ENCODE measurements around the gene FAM228B. TPM values are rescaled to one million over a fixed set of nuclear protein-coding genes. Genes with fewer than 3 reads are reported as not detected.

Gene FAM228B
- total RNA-seq, 1 donor from 2014 or later = 9.7 TPM

DNA sequence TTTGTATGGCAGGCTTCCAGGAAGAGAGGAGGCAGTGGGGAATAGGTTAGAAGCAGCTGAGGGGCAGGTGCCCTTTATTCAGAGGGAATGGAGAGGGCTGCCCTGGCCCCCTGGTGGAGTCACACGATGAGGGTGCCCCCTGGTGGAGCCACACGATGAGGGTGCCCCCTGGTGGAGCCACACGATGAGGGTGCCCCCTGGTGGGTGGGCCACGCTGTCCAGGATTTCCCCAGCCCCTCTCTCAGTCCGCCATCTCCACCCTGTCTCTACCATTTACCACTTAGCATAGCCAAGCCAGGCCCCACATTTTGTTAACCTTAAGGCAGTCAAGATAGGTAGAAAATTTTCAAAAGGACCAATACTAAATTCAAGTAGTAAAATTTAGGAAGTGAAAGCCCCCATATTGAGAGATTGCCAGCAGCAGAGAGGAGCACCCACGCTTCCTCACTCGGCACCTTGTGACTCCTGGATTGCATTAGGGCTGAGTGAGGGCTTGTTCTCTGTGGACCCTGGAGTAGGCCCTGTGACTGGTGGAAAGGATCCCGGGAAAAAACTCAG is 41.2 kb downstream of the FAM228B start:
- no peak overlapping the region for H2AFZ ChIP-seq (ENCODE audit: low read depth, low read length)
- H3K79me2 ChIP-seq (ENCODE audit: insufficient read depth, low read length) = no peaks in the 10 kb centered on the region
- H3K4me2 ChIP-seq (ENCODE audit: low read length) = no peak overlapping the region
- no peaks in the 10 kb centered on the region for H3K4me1 ChIP-seq (ENCODE audit: insufficient read depth, low read length)
- DNase-seq (ENCODE audit: low read depth) (no peak), FAIRE-seq (no peak)
- no peaks in the 10 kb centered on the region for H3K36me3 ChIP-seq (ENCODE audit: insufficient read depth, low read length)
- H3K9ac ChIP-seq (ENCODE audit: low read length) = no peak overlapping the region
- H3K4me3 ChIP-seq (ENCODE audit: insufficient read depth, low read depth, low read length) = no peak overlapping the region
- Mint-ChIP-seq H3K27me3 (ENCODE audit: low read depth, unreplicated experiment) (peaks cover 8% of the 10 kb centered on the region), H3K9me3 (ENCODE audit: unreplicated experiment) (peaks cover 10% of the 10 kb centered on the region), H3K36me3 (ENCODE audit: low read depth, unreplicated experiment) (peaks cover 8% of the 10 kb centered on the region), H3K4me3 (ENCODE audit: unreplicated experiment) (no peak overlapping the region), H3K27ac (ENCODE audit: unreplicated experiment) (no peak overlapping the region), H3K4me1 (ENCODE audit: low read depth, unreplicated experiment) (peaks cover 12% of the 10 kb centered on the region)
- H3K9me3 ChIP-seq (ENCODE audit: insufficient read depth, low read depth, low read length) = no peaks in the 10 kb centered on the region
- no peak for TF ChIP-seq EZH2 (IDR thresholded peaks at IDR 0.05; ENCODE audit: insufficient read depth, low read length)
- TF ChIP-seq, protein P1, sequence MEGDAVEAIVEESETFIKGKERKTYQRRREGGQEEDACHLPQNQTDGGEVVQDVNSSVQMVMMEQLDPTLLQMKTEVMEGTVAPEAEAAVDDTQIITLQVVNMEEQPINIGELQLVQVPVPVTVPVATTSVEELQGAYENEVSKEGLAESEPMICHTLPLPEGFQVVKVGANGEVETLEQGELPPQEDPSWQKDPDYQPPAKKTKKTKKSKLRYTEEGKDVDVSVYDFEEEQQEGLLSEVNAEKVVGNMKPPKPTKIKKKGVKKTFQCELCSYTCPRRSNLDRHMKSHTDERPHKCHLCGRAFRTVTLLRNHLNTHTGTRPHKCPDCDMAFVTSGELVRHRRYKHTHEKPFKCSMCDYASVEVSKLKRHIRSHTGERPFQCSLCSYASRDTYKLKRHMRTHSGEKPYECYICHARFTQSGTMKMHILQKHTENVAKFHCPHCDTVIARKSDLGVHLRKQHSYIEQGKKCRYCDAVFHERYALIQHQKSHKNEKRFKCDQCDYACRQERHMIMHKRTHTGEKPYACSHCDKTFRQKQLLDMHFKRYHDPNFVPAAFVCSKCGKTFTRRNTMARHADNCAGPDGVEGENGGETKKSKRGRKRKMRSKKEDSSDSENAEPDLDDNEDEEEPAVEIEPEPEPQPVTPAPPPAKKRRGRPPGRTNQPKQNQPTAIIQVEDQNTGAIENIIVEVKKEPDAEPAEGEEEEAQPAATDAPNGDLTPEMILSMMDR (IDR thresholded peaks at IDR 0.05; ENCODE audit: insufficient read depth, low read depth, low read length) = peak; percentile 25
- H4K20me1 ChIP-seq (ENCODE audit: insufficient read depth, low read length) = no peaks in the 10 kb centered on the region
- H3K27ac ChIP-seq (ENCODE audit: low read depth, low read length) = no peak overlapping the region
- no peaks in the 10 kb centered on the region for H3K27me3 ChIP-seq (ENCODE audit: insufficient read depth, low read length)

DNA sequence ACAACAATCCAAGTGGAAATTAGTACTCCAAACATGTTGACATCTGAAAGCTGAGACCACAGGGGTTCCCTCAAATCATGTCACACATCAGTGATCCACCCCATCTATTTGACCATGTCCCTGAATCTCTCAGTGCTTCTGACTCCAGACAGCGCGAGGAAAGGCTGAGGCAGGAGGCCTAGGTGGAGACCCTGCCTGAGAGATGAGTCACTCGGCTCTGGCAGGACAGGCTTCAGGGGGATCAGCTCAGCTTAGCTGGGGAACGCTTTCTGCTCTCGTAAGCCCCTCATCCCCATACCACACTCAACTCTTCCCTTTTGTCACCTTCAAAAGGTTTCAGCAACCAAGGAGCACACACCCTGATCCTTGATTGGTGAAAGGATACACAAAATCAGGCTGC is 45.8 kb downstream of the FAM228B start:
- DNase-seq (ENCODE audit: low read depth) = no peak
- Histone ChIP-seq H3K27me3 (ENCODE audit: insufficient read depth, low read length) (no peaks in the 10 kb centered on the region), H3K4me2 (ENCODE audit: low read length) (no peak overlapping the region), H4K20me1 (ENCODE audit: insufficient read depth, low read length) (no peaks in the 10 kb centered on the region), H3K36me3 (ENCODE audit: insufficient read depth, low read length) (no peaks in the 10 kb centered on the region), H3K9ac (ENCODE audit: low read length) (no peak overlapping the region), H2AFZ (ENCODE audit: low read depth, low read length) (no peak overlapping the region), H3K27ac (ENCODE audit: low read depth, low read length) (no peak overlapping the region), H3K4me1 (ENCODE audit: insufficient read depth, low read length) (no peaks in the 10 kb centered on the region), H3K79me2 (ENCODE audit: insufficient read depth, low read length) (no peaks in the 10 kb centered on the region), H3K4me3 (ENCODE audit: insufficient read depth, low read depth, low read length) (no peak overlapping the region), H3K9me3 (ENCODE audit: insufficient read depth, low read depth, low read length) (no peaks in the 10 kb centered on the region)
- FAIRE-seq = no peak
- no peak overlapping the region for H3K27ac Mint-ChIP-seq (ENCODE audit: unreplicated experiment)
- H3K9me3 Mint-ChIP-seq (ENCODE audit: unreplicated experiment) = peaks cover 4% of the 10 kb centered on the region
- H3K36me3 Mint-ChIP-seq (ENCODE audit: low read depth, unreplicated experiment) = peaks cover 2% of the 10 kb centered on the region
- H3K27me3 Mint-ChIP-seq (ENCODE audit: low read depth, unreplicated experiment) = peaks cover 8% of the 10 kb centered on the region
- TF ChIP-seq, protein P1 (IDR thresholded peaks at IDR 0.05; ENCODE audit: insufficient read depth, low read depth, low read length) = no peak
- TF ChIP-seq EZH2 (IDR thresholded peaks at IDR 0.05; ENCODE audit: insufficient read depth, low read length) = no peak
- H3K4me3 Mint-ChIP-seq (ENCODE audit: unreplicated experiment) = no peak overlapping the region
- H3K4me1 Mint-ChIP-seq (ENCODE audit: low read depth, unreplicated experiment) = peaks cover 12% of the 10 kb centered on the region

DNA sequence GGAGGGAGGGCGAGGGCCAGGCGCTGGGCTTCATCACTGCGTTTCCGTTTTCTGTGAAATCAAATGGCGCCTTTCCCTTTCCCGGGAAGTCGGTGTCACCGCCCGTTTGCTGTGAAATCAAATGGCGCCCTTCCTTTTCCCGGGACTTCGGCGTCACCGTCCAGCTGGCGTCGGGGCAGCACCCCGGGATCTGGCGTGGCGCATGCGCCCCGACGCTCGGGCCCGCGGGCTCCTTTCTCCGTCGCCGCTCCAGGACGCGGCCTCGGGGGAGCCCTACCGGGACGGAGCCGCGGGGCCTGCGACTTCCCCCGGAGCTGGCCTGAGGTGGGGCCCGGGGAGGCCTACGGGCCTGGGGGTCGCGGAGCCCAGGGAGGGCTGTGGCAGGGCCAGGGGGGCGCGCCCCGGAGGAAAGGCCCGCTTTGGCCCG is 51.6 kb downstream of the FAM228B start, which contains the start of gene FAM228A:
Gene FAM228A, plus strand, starts transcription at position 203 of the 427 bp plus-strand sequence. CDS start 428 bp downstream, outside the sequence.
- H4K20me1 ChIP-seq (ENCODE audit: insufficient read depth, low read length) = no peaks in the 10 kb centered on the region
- no peaks in the 10 kb centered on the region for H3K9me3 ChIP-seq (ENCODE audit: insufficient read depth, low read depth, low read length)
- H3K4me2 ChIP-seq (ENCODE audit: low read length) = no peak within 1 kb of the TSS
- no peak within 1 kb of the TSS for H3K4me3 ChIP-seq (ENCODE audit: insufficient read depth, low read depth, low read length)
- no peaks in the 10 kb centered on the region for H3K36me3 ChIP-seq (ENCODE audit: insufficient read depth, low read length)
- no peak within 1 kb of the TSS for H3K9ac ChIP-seq (ENCODE audit: low read length)
- peak within 1 kb of the TSS; percentile 49 for H2AFZ ChIP-seq (ENCODE audit: low read depth, low read length)
- no peaks in the 10 kb centered on the region for H3K4me1 ChIP-seq (ENCODE audit: insufficient read depth, low read length)
- Mint-ChIP-seq H3K9me3 (ENCODE audit: unreplicated experiment) (peaks cover 2% of the 10 kb centered on the region), H3K27ac (ENCODE audit: unreplicated experiment) (no peak within 1 kb of the TSS), H3K27me3 (ENCODE audit: low read depth, unreplicated experiment) (peaks cover 6% of the 10 kb centered on the region), H3K36me3 (ENCODE audit: low read depth, unreplicated experiment) (peaks cover 2% of the 10 kb centered on the region), H3K4me1 (ENCODE audit: low read depth, unreplicated experiment) (no peaks in the 10 kb centered on the region), H3K4me3 (ENCODE audit: unreplicated experiment) (no peak within 1 kb of the TSS)
- no peak for FAIRE-seq
- H3K27ac ChIP-seq (ENCODE audit: low read depth, low read length) = no peak within 1 kb of the TSS
- TF ChIP-seq EZH2 (IDR thresholded peaks at IDR 0.05; ENCODE audit: insufficient read depth, low read length) = no peak
- no peaks in the 10 kb centered on the region for H3K27me3 ChIP-seq (ENCODE audit: insufficient read depth, low read length)
- H3K79me2 ChIP-seq (ENCODE audit: insufficient read depth, low read length) = no peaks in the 10 kb centered on the region
- DNase-seq (ENCODE audit: low read depth) = no peak
